GM12878 (cell line): Measurements from ENCODE around the gene ATG4B. TPM values are rescaled to one million over a fixed set of nuclear protein-coding genes. Genes with fewer than 3 reads are reported as not detected.

ENCODE experiments used
- ATAC-seq: fragments of 200-7000 bp; cut with Tn5 transposase; 3 replicates; pipeline ENCODE4 v1.9.1; 2020; ENCODE audit warnings: mild to moderate bottlenecking, moderate library complexity
- BruUV-seq: library from RNA; stranded (reverse); fragments of 400-500 nt; replicated peaks from 2 replicates; lab custom pipeline; 2021; lab: Mats Ljungman, UMichigan
- CTCF ChIA-PET: fragments of 300-600 bp; sonication (Branson Sonifier 250); formaldehyde crosslinking; extraction: SDS; loops from one replicate; lab custom pipeline; 2021; ENCODE audit warnings: inconsistent platforms; lab: Yijun Ruan, JAX
- POLR2A ChIA-PET: fragments of 350-600 bp; formaldehyde crosslinking; extraction: SDS; loops from one replicate; lab custom pipeline; 2021; ENCODE audit warnings: inconsistent platforms; lab: Charles Lee
- RAD21 ChIA-PET: fragments of 300-600 bp; sonication (Branson Sonifier 250); formaldehyde crosslinking; loops from one replicate; lab custom pipeline; 2023; ENCODE audit warnings: antibody characterized with exemption; ENCODE audit not compliant: unreplicated experiment; lab: Charles Lee
- SMC1A ChIA-PET: fragments of 300-600 bp; sonication (Branson Sonifier 250); formaldehyde crosslinking; loops from one replicate; lab custom pipeline; 2023; ENCODE audit not compliant: unreplicated experiment, uncharacterized antibody; lab: Charles Lee
- DNase-seq: peaks from one replicate; pipeline ENCODE4 v3.0.0-alpha.2; 2011; ENCODE audit warnings: low read depth, low spot score
- FAIRE-seq: peaks from 3 replicates; lab custom pipeline; 2011; peaks lifted over from hg19 to GRCh38; lab: Jason Lieb, UNC
- H2AFZ ChIP-seq: 2 replicates; pipeline ENCODE4 v1.6.0; 2011; ENCODE audit warnings: low read depth, low read length, control low read depth; ENCODE audit not compliant: control insufficient read depth
- H3K27ac ChIP-seq: 2 replicates; pipeline ENCODE4 v1.5.1; 2011; ENCODE audit warnings: control low read depth; ENCODE audit not compliant: control insufficient read depth, insufficient read depth
- H3K27me3 ChIP-seq, 2 experiments: replicated peaks in 1 of 2; 2 replicates each; pipeline versions ENCODE4 v1.6.0 to v1.6.1; 2011; ENCODE audit warnings: low read length in 1 of 2; ENCODE audit not compliant: control insufficient read depth in 2 of 2, insufficient read depth in 2 of 2
- H3K36me3 ChIP-seq, 2 experiments: 2 replicates each; pipeline ENCODE4 v1.5.1; 2011; ENCODE audit warnings: low read length in 1 of 2; ENCODE audit not compliant: control insufficient read depth in 2 of 2, insufficient read depth in 2 of 2
- H3K4me1 ChIP-seq: 2 replicates; pipeline ENCODE4 v1.6.1; 2011; ENCODE audit warnings: mild to moderate bottlenecking, low read length, moderate library complexity, mixed read lengths; ENCODE audit not compliant: control insufficient read depth, insufficient read depth
- H3K4me2 ChIP-seq: 2 replicates; pipeline ENCODE4 v1.6.0; 2011; ENCODE audit warnings: control low read depth; ENCODE audit not compliant: control insufficient read depth, insufficient read depth
- H3K4me3 ChIP-seq: fragments of 200-600 bp; sonication (generic); 2 replicates; pipeline ENCODE4 v1.5.1; 2016
- H3K79me2 ChIP-seq: 2 replicates; pipeline ENCODE4 v1.6.0; 2011; ENCODE audit warnings: low read length; ENCODE audit not compliant: control insufficient read depth, insufficient read depth
- H3K9ac ChIP-seq: 2 replicates; pipeline ENCODE4 v1.8.0; 2011; ENCODE audit warnings: low read length, control low read depth, mixed read lengths; ENCODE audit not compliant: control insufficient read depth, insufficient read depth
- H3K9me3 ChIP-seq: replicated peaks from 3 replicates; pipeline ENCODE4 v1.5.1; 2011; ENCODE audit warnings: mild to moderate bottlenecking, low read length; ENCODE audit not compliant: control insufficient read depth, insufficient read depth
- H4K20me1 ChIP-seq: 2 replicates; pipeline ENCODE4 v1.6.0; 2011; ENCODE audit not compliant: control insufficient read depth, insufficient read depth
- ATF7 ChIP-seq: fragments of 450-650 bp; IDR thresholded peaks from 2 replicates; pipeline ENCODE4 v1.6.1; 2016; ENCODE audit warnings: low read depth, mild to moderate bottlenecking
- HCFC1 ChIP-seq: fragments of 150-350 bp; IDR thresholded peaks from 2 replicates; pipeline ENCODE4 v1.6.1; 2014; ENCODE audit warnings: low read length
- NBN ChIP-seq: fragments of 450-650 bp; IDR thresholded peaks from 2 replicates; pipeline ENCODE4 v1.6.1; 2016
- WGBS: methylation state at CpG from one replicate; pipeline ENCODE4 v1.1.6; 2016; ENCODE audit warnings: low lambda C conversion rate; ENCODE audit not compliant: insufficient replicate concordance, insufficient coverage; ENCODE audit errors: missing lambda C conversion rate; 5-methylcytosine and 5-hydroxymethylcytosine counted together
- in situ Hi-C: fragments of 300-500 bp; cut with MboI; formaldehyde crosslinking; loops from 9 replicates; pipeline ENCODE4 v1.14.3; 2018; ENCODE audit warnings: mixed read lengths
- intact Hi-C: fragments of 100-400 bp; cut with micrococcal nuclease; formaldehyde crosslinking; loops from one replicate; pipeline ENCODE4 v1.14.2; 2022; ENCODE audit not compliant: unreplicated experiment
- polyA plus RNA-seq, 11 experiments: library from polyadenylated mRNA; depleted of rRNA in 4 of 11; unstranded in 6 of 11; stranded (reverse) in 5 of 11; fragments of >200 nt; fragmentation: Nextera tagmentation in 4 of 11; fragmentation: Illumina TruSeq in 1 of 11; extraction: Ambion mirVana in 4 of 11; extraction: Trizol in 1 of 11; gene quantifications; 1 replicate in 1 of 11; 2 replicates in 10 of 11; pipeline versions ENCODE4 v1.2.1 to v1.2.3, GENCODE V29; 2011 to 2016; ENCODE audit warnings: inconsistent platforms in 2 of 11, missing spikeins in 2 of 11, low read depth in 1 of 11
- total RNA-seq, 4 experiments: library from RNA; depleted of rRNA in 3 of 4; stranded (reverse); fragments of >200 nt in 3 of 4; fragmentation: Illumina TruSeq in 1 of 4; extraction: Trizol in 1 of 4; gene quantifications; 2 replicates each; pipeline versions ENCODE4 v1.2.1 to v1.2.3, GENCODE V29; 2013 to 2021

ATG4B gene
- total and polyA plus RNA-seq, 10 of the 15 experiments (the other 5 are each of a cell fraction or from before 2014, with no cell fraction given) = 5.8 to 84.1 (median 64.9) TPM

DNA sequence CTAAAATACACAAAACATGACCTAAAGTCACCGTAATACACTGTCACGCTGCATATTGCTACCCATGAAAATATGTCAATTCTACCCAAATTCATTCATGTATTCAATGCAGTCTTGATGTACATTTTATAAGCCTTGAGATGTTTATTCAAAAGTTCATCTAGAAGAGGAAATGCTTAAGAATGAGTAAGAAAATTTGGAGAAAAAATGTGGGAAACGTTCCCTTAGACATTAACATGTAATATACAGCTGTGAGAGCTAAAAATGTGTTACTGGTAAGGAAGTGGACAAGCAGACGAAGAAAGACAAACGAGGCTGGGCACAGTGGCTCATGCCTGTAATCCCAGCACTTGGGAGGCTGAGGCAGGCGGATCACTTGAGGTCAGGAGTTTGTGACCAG lies 37.9 kb upstream of the ATG4B start:
- H3K9ac ChIP-seq = no peak overlapping the region
- H3K27me3 ChIP-seq = no peaks in the 10 kb centered on the region
- POLR2A ChIA-PET = no interaction called here
- no peak overlapping the region for H2AFZ ChIP-seq
- CTCF ChIA-PET = interaction anchor here (1.7 kb wide), 2 partner anchors 279 to 381 kb away, joined by 6 read pairs; no protein-coding TSS in a partner anchor
- no peak for TF ChIP-seq NBN
- no peak for TF ChIP-seq ATF7
- H3K9me3 ChIP-seq = no peaks in the 10 kb centered on the region
- no peaks in the 10 kb centered on the region for H3K79me2 ChIP-seq
- no peak overlapping the region for H3K27ac ChIP-seq
- no TSS peak for BruUV-seq
- RAD21 ChIA-PET = no interaction called here
- H3K36me3 ChIP-seq = peaks cover 10 to 17% of the 10 kb centered on the region in 2 experiments
- WGBS = 81% methylated on average over 6 of the region's 6 CpGs
- DNase-seq (no peak), FAIRE-seq (no peak), ATAC-seq (no peak)
- no peak overlapping the region for H3K4me2 ChIP-seq
- in situ Hi-C loops (no loop called here), intact Hi-C loops (no loop called here)
- H3K4me3 ChIP-seq = no peak overlapping the region
- SMC1A ChIA-PET = interaction anchor here (0.6 to 1.5 kb wide), 3 partner anchors 9 to 280 kb away, joined by 3 read pairs; no protein-coding TSS in a partner anchor
- no peaks in the 10 kb centered on the region for H4K20me1 ChIP-seq
- H3K4me1 ChIP-seq = no peaks in the 10 kb centered on the region

GRCh38 chr2:241601841-241602240 lies 35.7 kb upstream of the ATG4B start:
- Histone ChIP-seq H3K36me3 (peaks cover 15 to 18% of the 10 kb centered on the region in 2 experiments), H3K9me3 (no peaks in the 10 kb centered on the region), H2AFZ (no peak overlapping the region), H3K27ac (no peak overlapping the region), H3K4me2 (no peak overlapping the region), H3K4me1 (no peaks in the 10 kb centered on the region), H3K4me3 (no peak overlapping the region), H3K79me2 (no peaks in the 10 kb centered on the region), H3K9ac (no peak overlapping the region), H3K27me3 (no peaks in the 10 kb centered on the region), H4K20me1 (no peaks in the 10 kb centered on the region)
- in situ Hi-C loops (no loop called here), intact Hi-C loops (no loop called here)
- no peak for TF ChIP-seq HCFC1
- ATAC-seq = no peak
- FAIRE-seq = no peak
- POLR2A ChIA-PET = no interaction called here
- CTCF ChIA-PET = no interaction called here
- WGBS = 90% methylated on average over 13 of the region's 13 CpGs
- DNase-seq = no peak
- SMC1A ChIA-PET = no interaction called here
- RAD21 ChIA-PET = no interaction called here
- no TSS peak for BruUV-seq
